ENCODE measurements around the gene BMP7. TPM values are rescaled to one million over a fixed set of nuclear protein-coding genes. Genes with fewer than 3 reads are reported as not detected.

The BMP7 gene
- total and polyA plus RNA-seq, 8 donors, result 0.12 to 2.5 (median 0.33) TPM; not detected in 1

DNA sequence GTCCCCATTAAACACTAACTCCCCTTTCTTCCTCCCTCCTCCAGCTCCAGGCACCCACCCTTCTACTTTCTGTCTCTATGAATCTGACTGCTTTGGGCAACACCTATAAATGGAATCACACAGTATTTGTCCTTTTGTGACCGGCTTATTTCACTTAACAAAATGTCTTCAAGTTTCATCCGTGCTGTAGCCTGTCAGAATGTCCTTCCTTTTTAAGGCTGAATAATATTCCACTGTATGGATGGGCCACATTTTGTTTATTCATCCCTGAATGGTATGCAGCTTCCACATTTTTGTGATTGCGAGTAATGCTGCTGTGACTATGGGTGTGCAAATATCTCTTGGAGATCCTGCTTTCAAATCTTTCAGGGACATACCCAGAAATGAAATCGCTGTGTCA lies 28.4 kb downstream of the BMP7 start:
- no peak for ATAC-seq

GRCh38 chr20:57237585-57237953 lies 28.9 kb downstream of the BMP7 start:
- no peak overlapping the region for H3K4me3 ChIP-seq
- ATAC-seq, result no peak
- no peak for TF ChIP-seq CTCF (IDR thresholded peaks at IDR 0.05)
- no peaks in the 10 kb centered on the region for H3K9me3 ChIP-seq
- no peaks in the 10 kb centered on the region for H3K27me3 ChIP-seq
- H3K27ac ChIP-seq, result no peak overlapping the region
- no peak for FAIRE-seq
- no peak for DNase-seq
- no peaks in the 10 kb centered on the region for H3K36me3 ChIP-seq
- intact Hi-C loops (cut with DNase I), result no loop called here
- 51 to 65% methylated on average over 3 of the region's 3 CpGs for WGBS, 2 donors
- H3K4me1 ChIP-seq, result no peaks in the 10 kb centered on the region

More for the DNA sequence above, 28.4 kb downstream of the BMP7 start:
- TF ChIP-seq CTCF (IDR thresholded peaks at IDR 0.05), result no peak
- no peak for FAIRE-seq
- H3K4me3 ChIP-seq, result no peak overlapping the region
- no peak for DNase-seq
- intact Hi-C loops (cut with DNase I), result no loop called here
- no peaks in the 10 kb centered on the region for H3K4me1 ChIP-seq
- H3K9me3 ChIP-seq, result no peaks in the 10 kb centered on the region
- WGBS, 2 donors, result 85 to 90% methylated on average over 4 of the region's 4 CpGs
- no peaks in the 10 kb centered on the region for H3K27me3 ChIP-seq
- no peaks in the 10 kb centered on the region for H3K36me3 ChIP-seq
- no peak overlapping the region for H3K27ac ChIP-seq

DNA sequence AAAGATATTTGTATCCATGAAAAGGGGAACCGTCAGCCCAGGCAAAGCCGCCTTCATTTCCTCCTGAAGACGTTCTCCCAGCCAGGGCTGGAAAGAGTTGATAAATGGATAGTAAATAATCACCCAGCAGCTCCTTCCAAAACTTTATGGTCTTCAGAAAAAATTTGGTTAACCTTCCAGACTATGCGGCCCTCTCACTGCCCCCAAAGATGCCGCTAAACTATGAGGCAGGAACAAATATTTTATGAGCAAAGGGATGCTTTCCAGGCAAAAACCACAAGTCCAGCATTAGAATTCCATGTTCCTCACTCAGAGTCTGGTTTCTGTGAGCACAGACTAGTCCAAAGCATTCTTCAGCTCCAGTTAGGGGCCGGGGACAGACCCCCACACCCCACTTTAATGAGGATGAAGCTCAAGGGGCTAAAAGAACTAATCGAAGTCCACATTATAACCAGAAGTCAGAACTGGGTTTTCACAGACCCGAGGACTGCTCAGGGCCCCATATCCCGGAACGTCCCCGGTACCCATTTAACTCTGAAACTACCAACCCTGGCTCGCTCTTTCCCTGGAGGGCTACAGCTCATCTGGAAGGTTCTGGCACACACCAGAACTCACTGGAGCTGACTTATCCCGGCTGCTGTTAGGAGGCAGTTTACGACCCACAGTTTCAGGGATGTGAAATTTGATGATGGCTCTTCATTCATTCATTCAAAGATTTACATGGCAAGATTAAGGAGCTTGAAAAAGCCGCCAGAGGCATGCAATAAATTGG lies 29.4 kb downstream of the BMP7 start:
- no peak for TF ChIP-seq CTCF (IDR thresholded peaks at IDR 0.05)
- 57 to 72% methylated on average over 15 of the region's 15 CpGs for WGBS, 2 donors
- no peaks in the 10 kb centered on the region for H3K36me3 ChIP-seq
- no peak for ATAC-seq
- no peak overlapping the region for H3K27ac ChIP-seq
- no peaks in the 10 kb centered on the region for H3K27me3 ChIP-seq
- H3K4me1 ChIP-seq, result no peaks in the 10 kb centered on the region
- no peak for DNase-seq
- no peak for FAIRE-seq
- no peaks in the 10 kb centered on the region for H3K9me3 ChIP-seq
- H3K4me3 ChIP-seq, result no peak overlapping the region
- intact Hi-C loops (cut with DNase I), result no loop called here

GRCh38 chr20:57234556-57235251 lies 31.7 kb downstream of the BMP7 start:
- no peak for ATAC-seq
- Histone ChIP-seq H3K4me3 (no peak overlapping the region), H3K9me3 (no peaks in the 10 kb centered on the region), H3K27me3 (no peaks in the 10 kb centered on the region), H3K27ac (no peak overlapping the region), H3K36me3 (no peaks in the 10 kb centered on the region), H3K4me1 (no peaks in the 10 kb centered on the region)
- no peak for FAIRE-seq
- intact Hi-C loops (cut with DNase I), result no loop called here
- no peak for TF ChIP-seq CTCF (IDR thresholded peaks at IDR 0.05)
- DNase-seq, result no peak
- WGBS, 2 donors, result 46 to 58% methylated on average over 11 of the region's 11 CpGs

GRCh38 chr20:57231951-57232428 lies 34.5 kb downstream of the BMP7 start:
- TF ChIP-seq CTCF (IDR thresholded peaks at IDR 0.05), result no peak
- Histone ChIP-seq H3K27ac (no peak overlapping the region), H3K4me3 (no peak overlapping the region), H3K36me3 (no peaks in the 10 kb centered on the region), H3K4me1 (no peaks in the 10 kb centered on the region), H3K27me3 (no peaks in the 10 kb centered on the region), H3K9me3 (no peaks in the 10 kb centered on the region)
- intact Hi-C loops (cut with DNase I), result no loop called here
- ATAC-seq, result no peak
- FAIRE-seq, result no peak
- WGBS, 2 donors, result 55 to 67% methylated on average over 2 of the region's 2 CpGs
- no peak for DNase-seq

All from pancreas (tissue), 10 donors.